Neural cell (in vitro differentiated cells): Measurements from ENCODE around the gene PRKCZ. TPM values are rescaled to one million over a fixed set of nuclear protein-coding genes. Genes with fewer than 3 reads are reported as not detected.

Experiments used
- H2AFZ ChIP-seq: fragments of 200-600, 300-800 bp; sonication (generic), shearing (Covaris generic); 2 replicates; pipeline ENCODE4 v1.6.0; 2014; ENCODE audit warnings: low read depth, mild to moderate bottlenecking, antibody characterized with exemption, low read length, moderate library complexity
- H3F3A ChIP-seq: fragments of 200-600 bp; shearing (Covaris generic); 2 replicates; pipeline ENCODE4 v1.6.1; 2016; ENCODE audit warnings: mild to moderate bottlenecking, moderate library complexity, mixed read lengths, antibody characterized with exemption, low read length; ENCODE audit not compliant: insufficient read depth, poor library complexity, severe bottlenecking
- H3K27ac ChIP-seq: fragments of 200-600, 300-800 bp; sonication (generic), shearing (Covaris generic); 2 replicates; pipeline ENCODE4 v1.5.1; 2014; ENCODE audit warnings: mild to moderate bottlenecking, low read length, moderate library complexity
- H3K27me3 ChIP-seq: fragments of 300-800, 200-600 bp; sonication (generic), shearing (Covaris generic); 2 replicates; pipeline ENCODE4 v1.6.0; 2014; ENCODE audit warnings: mild to moderate bottlenecking, low read depth, low read length, moderate library complexity; ENCODE audit not compliant: insufficient read depth
- H3K36me3 ChIP-seq: fragments of 300-800, 200-600 bp; sonication (generic), shearing (Covaris generic); 2 replicates; pipeline ENCODE4 v1.5.1; 2014; ENCODE audit warnings: mild to moderate bottlenecking, antibody characterized with exemption, low read length, moderate library complexity; ENCODE audit not compliant: insufficient read depth
- H3K4me2 ChIP-seq: fragments of 300-800, 200-600 bp; sonication (generic), shearing (Covaris generic); 2 replicates; pipeline ENCODE4 v1.6.0; 2014; ENCODE audit warnings: mild to moderate bottlenecking, low read length
- H3K4me3 ChIP-seq: fragments of 300-800, 200-600 bp; sonication (generic), shearing (Covaris generic); 2 replicates; pipeline ENCODE4 v1.5.1; 2014; ENCODE audit warnings: mild to moderate bottlenecking, low read length, moderate library complexity
- H3K79me2 ChIP-seq: fragments of 200-600 bp; shearing (Covaris generic); replicated peaks from 2 replicates; pipeline ENCODE4 v1.6.0; 2014; ENCODE audit warnings: mild to moderate bottlenecking, low read length, moderate library complexity; ENCODE audit not compliant: insufficient read depth
- H3K9ac ChIP-seq: fragments of 300-800, 200-600 bp; sonication (generic), shearing (Covaris generic); 2 replicates; pipeline ENCODE4 v1.6.1; 2016; ENCODE audit warnings: mild to moderate bottlenecking, low read length, mixed read lengths
- H3K9me2 ChIP-seq: fragments of 200-600 bp; shearing (Covaris generic); 2 replicates; pipeline ENCODE4 v1.6.1; 2016; ENCODE audit warnings: mild to moderate bottlenecking, low read length, mixed read lengths; ENCODE audit not compliant: insufficient read depth
- H3K9me3 ChIP-seq: fragments of 200-600, 300-800 bp; sonication (generic), shearing (Covaris generic); 2 replicates; pipeline ENCODE4 v1.6.1; 2016; ENCODE audit warnings: mild to moderate bottlenecking, mixed run types, low read length, moderate library complexity, mixed read lengths
- H4K20me1 ChIP-seq: fragments of 200-600 bp; shearing (Covaris generic); 2 replicates; pipeline ENCODE4 v1.6.1; 2016; ENCODE audit warnings: mild to moderate bottlenecking, mixed run types; ENCODE audit not compliant: insufficient read depth
- CTCF ChIP-seq: fragments of 450-650 bp; IDR thresholded peaks from 2 replicates; pipeline ENCODE4 v1.5.1; 2014; ENCODE audit warnings: antibody characterized with exemption, mild to moderate bottlenecking, moderate library complexity; ENCODE audit not compliant: poor library complexity, severe bottlenecking
- EP300 ChIP-seq: fragments of 450-650 bp; conservative IDR thresholded peaks from 2 replicates; pipeline ENCODE4 v1.6.1; 2014; ENCODE audit warnings: antibody characterized with exemption, mild to moderate bottlenecking, moderate library complexity; ENCODE audit not compliant: poor library complexity, severe bottlenecking
- EZH2 ChIP-seq: fragments of 200-600, 300-800 bp; shearing (Covaris generic), sonication (generic); IDR thresholded peaks from 2 replicates; pipeline ENCODE4 v1.6.1; 2014; ENCODE audit warnings: antibody characterized with exemption, low read length, borderline replicate concordance, mild to moderate bottlenecking; ENCODE audit not compliant: insufficient read depth, poor library complexity, severe bottlenecking
- MXI1 ChIP-seq: fragments of 450-650 bp; conservative IDR thresholded peaks from 2 replicates; pipeline ENCODE4 v1.6.1; 2014; ENCODE audit warnings: antibody characterized with exemption, mild to moderate bottlenecking; ENCODE audit not compliant: poor library complexity, severe bottlenecking
- POLR2AphosphoS5 ChIP-seq: IDR thresholded peaks from 2 replicates; pipeline ENCODE4 v1.6.1; 2012
- RAD21 ChIP-seq: fragments of 450-650 bp; conservative IDR thresholded peaks from 2 replicates; pipeline ENCODE4 v1.6.1; 2014; ENCODE audit warnings: antibody characterized with exemption, mild to moderate bottlenecking, moderate library complexity
- REST ChIP-seq: IDR thresholded peaks from 2 replicates; pipeline ENCODE4 v1.6.1; 2012; ENCODE audit warnings: borderline replicate concordance
- SMC3 ChIP-seq: fragments of 450-650 bp; conservative IDR thresholded peaks from 2 replicates; pipeline ENCODE4 v1.6.1; 2014; ENCODE audit warnings: antibody characterized with exemption, mild to moderate bottlenecking, moderate library complexity; ENCODE audit not compliant: poor library complexity
- TAF1 ChIP-seq: IDR thresholded peaks from 2 replicates; pipeline ENCODE4 v1.6.1; 2012; ENCODE audit warnings: low read depth
- polyA plus RNA-seq: library from polyadenylated mRNA; depleted of rRNA; stranded (reverse); fragments of >200 nt; gene quantifications from 2 replicates; pipeline ENCODE4 v1.2.3, GENCODE V29; 2014

PRKCZ gene
- polyA plus RNA-seq, 1 donor from 2014 or later: 54.9 TPM

- Histone ChIP-seq H3K4me3 (no peak overlapping the region), H4K20me1 (no peaks in the 10 kb centered on the region), H3F3A (no peaks in the 10 kb centered on the region), H3K27me3 (no peaks in the 10 kb centered on the region), H3K27ac (no peak overlapping the region), H3K36me3 (no peaks in the 10 kb centered on the region), H3K9me2 (no peaks in the 10 kb centered on the region), H3K9ac (no peak overlapping the region), H2AFZ (no peak overlapping the region), H3K9me3 (no peaks in the 10 kb centered on the region), H3K4me2 (no peak overlapping the region), H3K79me2 (no peaks in the 10 kb centered on the region)
- TF ChIP-seq RAD21 (no peak), SMC3 (no peak), TAF1 (no peak)
Observed at GRCh38 chr1:2108877-2109580, 58.8 kb downstream of the PRKCZ start.

GRCh38 chr1:2109581-2110021 is 59.4 kb downstream of the PRKCZ start:
- Histone ChIP-seq H3K4me2 (no peak overlapping the region), H3K9ac (no peak overlapping the region), H4K20me1 (no peaks in the 10 kb centered on the region), H2AFZ (no peak overlapping the region), H3K27ac (no peak overlapping the region), H3K9me3 (no peaks in the 10 kb centered on the region), H3K4me3 (no peak overlapping the region), H3F3A (no peaks in the 10 kb centered on the region), H3K36me3 (no peaks in the 10 kb centered on the region), H3K79me2 (no peaks in the 10 kb centered on the region), H3K27me3 (no peaks in the 10 kb centered on the region), H3K9me2 (no peaks in the 10 kb centered on the region)
- TF ChIP-seq SMC3 (no peak), REST (no peak), EP300 (no peak), EZH2 (no peak), CTCF (no peak), MXI1 (no peak), POLR2AphosphoS5 (no peak), TAF1 (no peak), RAD21 (no peak)
